HL-60 (cell line): Measurements from ENCODE around the gene SAMD10.
"Not testable (repeated sequence)": the region's sequence is repeated elsewhere in the genome, so short reads cannot be mapped to it uniquely, and the experiment has no call there.

Experiments used
- DNase-seq, 2 experiments: peaks; one replicate each; pipeline ENCODE4 v3.0.0-alpha.2; 2010 to 2020; ENCODE audit warnings: low read depth in 1 of 2, low spot score in 1 of 2
- H3K27ac ChIP-seq: fragments of 250-450 bp; sonication (Bioruptor Pico); replicated peaks from 2 replicates; pipeline ENCODE4 v1.5.1; 2020; ENCODE audit warnings: mild to moderate bottlenecking, moderate library complexity
- H3K27me3 ChIP-seq: fragments of 250-450 bp; sonication (Bioruptor Pico); 2 replicates; pipeline ENCODE4 v1.5.1; 2021; ENCODE audit warnings: mild to moderate bottlenecking, moderate library complexity; ENCODE audit not compliant: insufficient read depth, poor library complexity, severe bottlenecking
- H3K4me3 ChIP-seq: replicated peaks from 2 replicates; pipeline ENCODE4 v1.5.1; 2011; ENCODE audit warnings: mild to moderate bottlenecking, control low read depth, low read length; ENCODE audit not compliant: insufficient read depth
- CTCF ChIP-seq: IDR thresholded peaks from one replicate; pipeline ENCODE4 v1.5.1; 2011; ENCODE audit warnings: low read length, control low read depth, inconsistent platforms; ENCODE audit not compliant: insufficient read depth
- GABPA ChIP-seq: IDR thresholded peaks from 2 replicates; pipeline ENCODE4 v1.6.1; 2012; ENCODE audit warnings: low read depth
- POLR2AphosphoS5 ChIP-seq: IDR thresholded peaks from 2 replicates; pipeline ENCODE4 v1.6.1; 2012; ENCODE audit warnings: low read depth
- REST ChIP-seq: IDR thresholded peaks from 2 replicates; pipeline ENCODE4 v1.6.1; 2012; ENCODE audit warnings: low read depth; ENCODE audit not compliant: insufficient replicate concordance
- SPI1 ChIP-seq: IDR thresholded peaks from 2 replicates; pipeline ENCODE4 v1.6.1; 2012; ENCODE audit warnings: low read depth, mild to moderate bottlenecking, borderline replicate concordance

SAMD10 gene

GRCh38 chr20:64022671-64023360, 43.4 kb upstream of the SAMD10 start:
- Histone ChIP-seq H3K27me3 (no peaks in the 10 kb centered on the region), H3K27ac (no peak overlapping the region), H3K4me3 (no peak overlapping the region)
- TF ChIP-seq CTCF, result no peak
- no peak for TF ChIP-seq GABPA
- TF ChIP-seq POLR2AphosphoS5, result no peak
- TF ChIP-seq REST, result no peak
- TF ChIP-seq SPI1, result no peak
- DNase-seq, result no peak

- TF ChIP-seq POLR2AphosphoS5, result no peak
- no peak for TF ChIP-seq GABPA
- TF ChIP-seq SPI1, result no peak
- no peak for TF ChIP-seq REST
- Histone ChIP-seq H3K4me3 (no peak overlapping the region), H3K27me3 (no peaks in the 10 kb centered on the region), H3K27ac (no peak overlapping the region)
- no peak for DNase-seq
Measured at GRCh38 chr20:64021124-64021975, 41.9 kb upstream of the SAMD10 start.

GRCh38 chr20:64015635-64016034, 36.2 kb upstream of the SAMD10 start:
- TF ChIP-seq CTCF (no peak), SPI1 (no peak), REST (no peak), GABPA (no peak), POLR2AphosphoS5 (no peak)
- Histone ChIP-seq H3K27me3 (no peaks in the 10 kb centered on the region), H3K27ac (no peak overlapping the region), H3K4me3 (no peak overlapping the region)
- no peak for DNase-seq

GRCh38 chr20:64012385-64013154, 33.1 kb upstream of the SAMD10 start:
- not testable (repeated sequence) for H3K27ac ChIP-seq, H3K27me3 ChIP-seq, H3K4me3 ChIP-seq, DNase-seq
